Left lung (tissue), 10 donors: Measurements from ENCODE around the gene EIF4B. TPM values are rescaled to one million over a fixed set of nuclear protein-coding genes. Genes with fewer than 3 reads are reported as not detected.
A peak's percentile ranks its signal among the peaks of the same experiment; 100 is the strongest.

Experiments used
- ATAC-seq: fragments of 200-7000 bp; cut with Tn5 transposase; one replicate; pipeline ENCODE4 v1.9.1; 2020; ENCODE audit warnings: moderate library complexity
- DNase-seq, 4 donors: peaks; one replicate each; pipeline ENCODE4 v3.0.0-alpha.2; 2013 to 2020
- H3K27ac ChIP-seq, 2 donors: fragments of 200-600 bp; sonication (generic) in 1 of 2; one replicate each; pipeline versions ENCODE4 v1.5.0 to v1.8.0; 2020 to 2021
- H3K27me3 ChIP-seq, 2 donors: fragments of 200-600 bp; sonication (generic) in 1 of 2; one replicate each; pipeline versions ENCODE4 v1.5.0 to v1.8.0; 2020 to 2021
- H3K36me3 ChIP-seq, 2 donors: fragments of 200-600 bp; sonication (generic) in 1 of 2; one replicate each; pipeline versions ENCODE4 v1.5.0 to v1.8.0; 2020 to 2021
- H3K4me1 ChIP-seq, 2 donors: fragments of 200-600 bp; one replicate each; pipeline ENCODE4 v1.8.0; 2021
- H3K4me3 ChIP-seq, 2 donors: fragments of 200-600 bp; sonication (generic) in 1 of 2; one replicate each; pipeline versions ENCODE4 v1.5.0 to v1.8.0; 2020 to 2021; ENCODE audit warnings: mild to moderate bottlenecking in 1 of 2
- H3K9me3 ChIP-seq, 2 donors: fragments of 200-600 bp; sonication (generic) in 1 of 2; one replicate each; pipeline versions ENCODE4 v1.5.0 to v1.8.0; 2020 to 2021
- intact Hi-C, 2 donors: fragments of 100-400 bp; cut with DNase I; formaldehyde crosslinking; loops; one replicate each; pipeline versions ENCODE4 v1.11.2 to v1.14.2; 2022
- polyA plus RNA-seq, 6 donors: library from polyadenylated mRNA; unstranded; fragments of 120-200 nt; gene quantifications; one replicate each; pipeline ENCODE4 v1.2.1, GENCODE V29; 2013; ENCODE audit not compliant: insufficient read length in 6 of 6
- total RNA-seq, 2 donors: library from RNA; stranded (reverse); fragmentation: NEBNext Ultra II Directional; extraction: Animal tissue kit (Norgen Biotek cat#: 25700); gene quantifications; one replicate each; pipeline ENCODE4 v1.2.1, GENCODE V29; 2021
- TF ChIP-seq, protein P1 (sequence below), 2 donors: fragments of 200-600 bp; sonication (generic) in 1 of 2; IDR thresholded peaks; one replicate each; pipeline versions ENCODE4 v1.5.0 to v1.8.0; 2021; ENCODE audit warnings: antibody characterized with exemption in 2 of 2
- donor health status: DM: no; HTN: yes; CAD: no.
- donor health status: DM: no; HTN: no; CAD: no.

The EIF4B gene
- total and polyA plus RNA-seq, 8 donors = 326 to 581 (median 515) TPM

- Histone ChIP-seq H3K4me3 (no peak overlapping the region), H3K36me3 (no peaks in the 10 kb centered on the region), H3K27ac (no peak overlapping the region), H3K27me3 (no peaks in the 10 kb centered on the region), H3K4me1 (no peaks in the 10 kb centered on the region), H3K9me3 (no peaks in the 10 kb centered on the region)
- TF ChIP-seq, protein P1, sequence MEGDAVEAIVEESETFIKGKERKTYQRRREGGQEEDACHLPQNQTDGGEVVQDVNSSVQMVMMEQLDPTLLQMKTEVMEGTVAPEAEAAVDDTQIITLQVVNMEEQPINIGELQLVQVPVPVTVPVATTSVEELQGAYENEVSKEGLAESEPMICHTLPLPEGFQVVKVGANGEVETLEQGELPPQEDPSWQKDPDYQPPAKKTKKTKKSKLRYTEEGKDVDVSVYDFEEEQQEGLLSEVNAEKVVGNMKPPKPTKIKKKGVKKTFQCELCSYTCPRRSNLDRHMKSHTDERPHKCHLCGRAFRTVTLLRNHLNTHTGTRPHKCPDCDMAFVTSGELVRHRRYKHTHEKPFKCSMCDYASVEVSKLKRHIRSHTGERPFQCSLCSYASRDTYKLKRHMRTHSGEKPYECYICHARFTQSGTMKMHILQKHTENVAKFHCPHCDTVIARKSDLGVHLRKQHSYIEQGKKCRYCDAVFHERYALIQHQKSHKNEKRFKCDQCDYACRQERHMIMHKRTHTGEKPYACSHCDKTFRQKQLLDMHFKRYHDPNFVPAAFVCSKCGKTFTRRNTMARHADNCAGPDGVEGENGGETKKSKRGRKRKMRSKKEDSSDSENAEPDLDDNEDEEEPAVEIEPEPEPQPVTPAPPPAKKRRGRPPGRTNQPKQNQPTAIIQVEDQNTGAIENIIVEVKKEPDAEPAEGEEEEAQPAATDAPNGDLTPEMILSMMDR (IDR thresholded peaks at IDR 0.05) = no peak
- ATAC-seq (no peak), DNase-seq (no peak)
- intact Hi-C loops = no loop called here
Observed at GRCh38 chr12:52992699-52993557, 13.3 kb upstream of the EIF4B start.

DNA sequence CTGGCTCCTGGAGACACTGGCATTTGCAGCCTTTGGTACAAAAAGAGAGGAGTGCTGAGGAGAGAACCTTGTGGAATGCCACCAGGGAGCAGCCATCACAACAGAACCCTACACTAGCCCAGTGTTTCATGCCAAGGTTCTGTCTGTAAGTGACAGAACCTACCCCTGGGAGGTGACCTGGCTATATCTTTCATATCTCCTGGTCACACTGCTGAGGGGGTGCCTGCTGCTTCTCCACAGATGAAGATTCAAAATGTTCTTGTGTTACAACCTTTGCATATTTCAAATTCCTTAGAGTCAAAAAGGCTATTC is 12.7 kb upstream of the EIF4B start:
- DNase-seq (no peak), ATAC-seq (no peak)
- Histone ChIP-seq H3K27me3 (no peaks in the 10 kb centered on the region), H3K9me3 (no peaks in the 10 kb centered on the region), H3K27ac (no peak overlapping the region), H3K4me3 (no peak overlapping the region), H3K4me1 (no peaks in the 10 kb centered on the region), H3K36me3 (no peaks in the 10 kb centered on the region)
- TF ChIP-seq, protein P1 (IDR thresholded peaks at IDR 0.05) = no peak
- intact Hi-C loops = no loop called here

DNA sequence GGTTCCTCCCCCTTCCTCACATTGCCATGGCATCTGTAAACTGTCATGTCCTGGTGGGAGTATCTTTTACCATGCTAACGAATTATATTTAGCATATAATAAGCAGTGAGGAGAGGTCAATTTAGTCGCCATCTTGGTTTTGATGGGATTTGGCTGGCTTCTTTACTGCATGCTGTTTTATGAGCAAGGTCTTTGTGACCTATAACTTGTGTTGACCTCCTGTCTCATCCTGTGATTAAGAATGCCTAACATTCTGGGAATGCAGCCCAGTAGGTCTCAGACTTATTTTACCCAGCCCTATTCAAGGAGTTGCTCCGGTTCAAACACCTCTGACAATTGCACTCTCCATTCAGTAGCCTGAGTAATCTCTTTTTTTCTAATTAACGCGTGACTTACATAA is 2.1 kb upstream of the EIF4B start:
- TF ChIP-seq, protein P1 (IDR thresholded peaks at IDR 0.05) = no peak
- intact Hi-C loops = no loop called here
- H3K27ac ChIP-seq = no peak overlapping the region
- peaks cover 16 to 31% of the 10 kb centered on the region in 2 donors for H3K4me1 ChIP-seq
- H3K27me3 ChIP-seq = peaks cover 0 to 15% of the 10 kb centered on the region in 2 donors
- H3K9me3 ChIP-seq = no peaks in the 10 kb centered on the region
- H3K36me3 ChIP-seq = peaks cover 0 to 11% of the 10 kb centered on the region in 2 donors
- H3K4me3 ChIP-seq = no peak overlapping the region
- ATAC-seq (no peak), DNase-seq (no peak)

DNA sequence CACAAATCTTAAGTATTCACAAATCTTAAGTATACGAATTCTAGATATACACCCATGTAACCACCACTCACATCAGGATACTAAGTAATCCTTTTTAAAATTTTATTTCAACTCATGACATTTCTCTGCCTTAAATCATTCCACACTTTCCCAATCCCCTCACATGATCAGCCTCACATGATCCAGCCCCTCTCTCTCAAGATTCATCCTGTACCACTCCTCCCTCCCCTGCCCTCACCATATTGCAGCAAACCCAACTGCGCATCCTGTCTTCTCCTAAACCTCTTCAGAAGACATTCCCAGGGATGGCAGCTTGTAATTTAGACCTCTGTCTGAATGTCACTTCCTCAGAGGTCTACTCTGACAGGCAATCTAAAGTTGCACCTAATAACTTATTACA is 1.7 kb upstream of the EIF4B start:
- peaks cover 0 to 13% of the 10 kb centered on the region in 2 donors for H3K36me3 ChIP-seq
- ATAC-seq (no peak), DNase-seq (no peak)
- H3K9me3 ChIP-seq = no peaks in the 10 kb centered on the region
- no peak overlapping the region for H3K27ac ChIP-seq
- intact Hi-C loops = no loop called here
- H3K27me3 ChIP-seq = peaks cover 0 to 15% of the 10 kb centered on the region in 2 donors
- TF ChIP-seq, protein P1 (IDR thresholded peaks at IDR 0.05) = no peak
- H3K4me1 ChIP-seq = peaks cover 16 to 35% of the 10 kb centered on the region in 2 donors
- no peak overlapping the region for H3K4me3 ChIP-seq

GRCh38 chr12:53005215-53005985 is 856 bp upstream of the EIF4B start:
- ATAC-seq = no peak
- intact Hi-C loops = no loop called here

More at GRCh38 chr12:53005215-53005985, 856 bp upstream of the EIF4B start:
- no peaks in the 10 kb centered on the region for H3K9me3 ChIP-seq
- peaks cover 16 to 41% of the 10 kb centered on the region in 2 donors for H3K4me1 ChIP-seq
- peak overlapping the region; percentile 66 to 79 for H3K4me3 ChIP-seq
- peak overlapping the region; percentile 79 to 86 for H3K27ac ChIP-seq
- peaks cover 0 to 10% of the 10 kb centered on the region in 2 donors for H3K27me3 ChIP-seq
- peak in 1 of 4 donors; percentile 36 for DNase-seq
- peaks cover 0 to 17% of the 10 kb centered on the region in 2 donors for H3K36me3 ChIP-seq
- TF ChIP-seq, protein P1 (IDR thresholded peaks at IDR 0.05) = no peak
